DOHH2 (cell line): ENCODE results near the gene CDH4.

Source experiments
- H3F3A ChIP-seq: fragments of 200-600 bp; sonication (generic), shearing (Covaris generic); 2 replicates; pipeline ENCODE4 v1.6.0; 2016; ENCODE audit warnings: antibody characterized with exemption, mild to moderate bottlenecking; ENCODE audit not compliant: control insufficient read depth, insufficient read depth
- H3K27ac ChIP-seq: fragments of 200-600 bp; sonication (generic); 2 replicates; pipeline ENCODE4 v1.5.1; 2014; ENCODE audit warnings: low read depth, mild to moderate bottlenecking, low read length, moderate library complexity
- H3K27me3 ChIP-seq: fragments of 200-600 bp; sonication (generic); 2 replicates; pipeline ENCODE4 v1.6.1; 2014; ENCODE audit warnings: mild to moderate bottlenecking, low read length, mixed read lengths; ENCODE audit not compliant: control insufficient read depth
- H3K36me3 ChIP-seq: fragments of 200-600 bp; sonication (generic); 2 replicates; pipeline ENCODE4 v1.6.1; 2014; ENCODE audit warnings: mild to moderate bottlenecking, low read length, moderate library complexity, mixed read lengths; ENCODE audit not compliant: control insufficient read depth
- H3K4me1 ChIP-seq: fragments of 200-600 bp; sonication (generic); 2 replicates; pipeline ENCODE4 v1.6.1; 2014; ENCODE audit warnings: mild to moderate bottlenecking, low read length, mixed read lengths; ENCODE audit not compliant: control insufficient read depth
- H3K4me2 ChIP-seq: fragments of 200-600 bp; sonication (generic); 2 replicates; pipeline ENCODE4 v1.6.0; 2014; ENCODE audit warnings: mild to moderate bottlenecking, low read length, moderate library complexity
- H3K4me3 ChIP-seq: fragments of 200-600 bp; sonication (generic); 2 replicates; pipeline ENCODE4 v1.5.1; 2014; ENCODE audit warnings: mild to moderate bottlenecking, low read length, mixed read lengths
- H3K79me2 ChIP-seq: fragments of 200-600 bp; sonication (generic); 2 replicates; pipeline ENCODE4 v1.6.1; 2014; ENCODE audit warnings: mild to moderate bottlenecking, low read length, mixed read lengths; ENCODE audit not compliant: control insufficient read depth
- H3K9me2 ChIP-seq: fragments of 200-600 bp; sonication (generic); replicated peaks from 2 replicates; pipeline ENCODE4 v1.6.1; 2014; ENCODE audit warnings: mild to moderate bottlenecking, low read length, mixed read lengths; ENCODE audit not compliant: control insufficient read depth
- H3K9me3 ChIP-seq: fragments of 200-600 bp; sonication (generic); 2 replicates; pipeline ENCODE4 v1.6.1; 2014; ENCODE audit warnings: antibody characterized with exemption, low read length, mixed read lengths; ENCODE audit not compliant: control insufficient read depth, insufficient read depth
- H4K20me1 ChIP-seq: fragments of 200-600 bp; sonication (generic); 2 replicates; pipeline ENCODE4 v1.6.0; 2014; ENCODE audit warnings: low read depth, mild to moderate bottlenecking, antibody characterized with exemption, low read length, moderate library complexity; ENCODE audit not compliant: control insufficient read depth, insufficient read depth
- CTCF ChIP-seq: fragments of 200-600 bp; sonication (generic); IDR thresholded peaks from one replicate; pipeline ENCODE4 v1.5.1; 2014; ENCODE audit warnings: antibody characterized with exemption, mild to moderate bottlenecking, low read depth, low read length; ENCODE audit not compliant: poor library complexity, severe bottlenecking
- EZH2phosphoT487 ChIP-seq: fragments of 200-600 bp; sonication (generic); IDR thresholded peaks from 2 replicates; pipeline ENCODE4 v1.6.1; 2017; ENCODE audit warnings: borderline replicate concordance, mild to moderate bottlenecking, antibody characterized with exemption, low read length, moderate library complexity, mixed read lengths

The CDH4 gene

GRCh38 chr20:61664556-61665320, 412.7 kb downstream of the CDH4 start:
- H3K27ac ChIP-seq, result no peak overlapping the region
- no peak overlapping the region for H3K4me2 ChIP-seq
- H3K27me3 ChIP-seq, result no peaks in the 10 kb centered on the region
- no peaks in the 10 kb centered on the region for H3K36me3 ChIP-seq
- H3K79me2 ChIP-seq, result no peaks in the 10 kb centered on the region
- H3K9me3 ChIP-seq, result no peaks in the 10 kb centered on the region
- H4K20me1 ChIP-seq, result no peaks in the 10 kb centered on the region
- no peaks in the 10 kb centered on the region for H3K4me1 ChIP-seq
- no peaks in the 10 kb centered on the region for H3K9me2 ChIP-seq
- TF ChIP-seq CTCF, result no peak
- no peak for TF ChIP-seq EZH2phosphoT487
- no peaks in the 10 kb centered on the region for H3F3A ChIP-seq
- no peak overlapping the region for H3K4me3 ChIP-seq

GRCh38 chr20:61665528-61666470, 413.7 kb downstream of the CDH4 start:
- Histone ChIP-seq H3K36me3 (no peaks in the 10 kb centered on the region), H3K4me3 (no peak overlapping the region), H3F3A (no peaks in the 10 kb centered on the region), H3K79me2 (no peaks in the 10 kb centered on the region), H3K27ac (no peak overlapping the region), H3K9me3 (no peaks in the 10 kb centered on the region), H3K9me2 (no peaks in the 10 kb centered on the region), H4K20me1 (no peaks in the 10 kb centered on the region), H3K4me2 (no peak overlapping the region), H3K27me3 (no peaks in the 10 kb centered on the region), H3K4me1 (no peaks in the 10 kb centered on the region)
- TF ChIP-seq EZH2phosphoT487 (no peak), CTCF (no peak)

GRCh38 chr20:61666471-61666832, 414.4 kb downstream of the CDH4 start:
- no peak overlapping the region for H3K4me3 ChIP-seq
- no peak overlapping the region for H3K4me2 ChIP-seq
- H3F3A ChIP-seq, result no peaks in the 10 kb centered on the region
- TF ChIP-seq EZH2phosphoT487 (no peak), CTCF (no peak)
- no peaks in the 10 kb centered on the region for H3K36me3 ChIP-seq
- H3K4me1 ChIP-seq, result no peaks in the 10 kb centered on the region
- H3K9me3 ChIP-seq, result no peaks in the 10 kb centered on the region
- H4K20me1 ChIP-seq, result no peaks in the 10 kb centered on the region
- H3K79me2 ChIP-seq, result no peaks in the 10 kb centered on the region
- no peak overlapping the region for H3K27ac ChIP-seq
- no peaks in the 10 kb centered on the region for H3K9me2 ChIP-seq
- no peaks in the 10 kb centered on the region for H3K27me3 ChIP-seq
